B cell (primary cell): Measurements from ENCODE around the gene GPR143. TPM values are rescaled to one million over a fixed set of nuclear protein-coding genes. Genes with fewer than 3 reads are reported as not detected.

ENCODE experiments used
- ATAC-seq: fragments of 200-7000 bp; cut with Tn5 transposase; one replicate; pipeline ENCODE4 v1.10.0; 2021; ENCODE audit warnings: low read depth, mild to moderate bottlenecking, moderate number of reproducible peaks, moderate library complexity
- CTCF ChIA-PET: fragments of 350-600 bp; sonication (Branson Sonifier 250); formaldehyde crosslinking; loops from one replicate; lab custom pipeline; 2021; ENCODE audit warnings: antibody characterized with exemption, inconsistent platforms; lab: Charles Lee
- POLR2A ChIA-PET: fragments of 350-600 bp; sonication (Branson Sonifier 250); formaldehyde crosslinking; loops from one replicate; lab custom pipeline; 2021; ENCODE audit warnings: antibody characterized with exemption; lab: Charles Lee
- DNase-seq: peaks from one replicate; pipeline ENCODE4 v3.0.0; 2013
- H2AFZ ChIP-seq: 2 replicates; pipeline ENCODE4 v1.6.1; 2012; ENCODE audit warnings: mild to moderate bottlenecking, low read depth, low read length; ENCODE audit not compliant: insufficient read depth, poor library complexity, severe bottlenecking
- H3K27ac ChIP-seq, 2 donors: 1 replicate in 1 of 2; 2 replicates in 1 of 2; pipeline ENCODE4 v1.5.1; 2012 to 2013; ENCODE audit warnings: low read length in 2 of 2, mild to moderate bottlenecking in 2 of 2, moderate library complexity in 1 of 2
- H3K27me3 ChIP-seq, 4 experiments: fragments of 200-600 bp in 1 of 4; sonication (generic) in 1 of 4; replicated peaks in 1 of 4; 1 replicate in 2 of 4; 2 replicates in 2 of 4; pipeline versions ENCODE4 v1.6.1 to v1.7.0; 2013 to 2016; ENCODE audit warnings: low read length in 3 of 4, mild to moderate bottlenecking in 2 of 4, mixed read lengths in 1 of 4, moderate library complexity in 1 of 4; ENCODE audit not compliant: insufficient read depth in 4 of 4, control insufficient read depth in 3 of 4; ENCODE audit errors: control extremely low read depth in 1 of 4
- H3K36me3 ChIP-seq, 2 experiments: replicated peaks in 1 of 2; 1 replicate in 1 of 2; 2 replicates in 1 of 2; pipeline versions ENCODE4 v1.6.1 to v1.7.1; 2013; ENCODE audit warnings: low read length in 1 of 2; ENCODE audit not compliant: insufficient read depth in 2 of 2, control insufficient read depth in 1 of 2; ENCODE audit errors: control extremely low read depth in 1 of 2, extremely low read depth in 1 of 2
- H3K4me1 ChIP-seq, 2 donors: fragments of 200-600 bp in 1 of 2; sonication (generic) in 1 of 2; 1 replicate in 1 of 2; 2 replicates in 1 of 2; pipeline versions ENCODE4 v1.5.1 to v1.6.1; 2013 to 2017; ENCODE audit warnings: low read length in 2 of 2; ENCODE audit not compliant: control insufficient read depth in 2 of 2, insufficient read depth in 2 of 2
- H3K4me2 ChIP-seq: replicated peaks from 2 replicates; pipeline ENCODE3; 2012; ENCODE audit warnings: mild to moderate bottlenecking, low read depth, low read length; ENCODE audit not compliant: poor library complexity, severe bottlenecking
- H3K4me3 ChIP-seq, 5 experiments: fragments of 200-600 bp in 1 of 5; sonication (generic) in 1 of 5; 1 replicate in 3 of 5; 2 replicates in 2 of 5; pipeline versions ENCODE4 v1.5.1 to v1.7.0; 2011 to 2016; ENCODE audit warnings: low read length in 4 of 5, mild to moderate bottlenecking in 4 of 5, low read depth in 2 of 5, control low read depth in 1 of 5, moderate library complexity in 1 of 5; ENCODE audit not compliant: insufficient read depth in 1 of 5; ENCODE audit errors: control extremely low read depth in 1 of 5, extremely low read depth in 1 of 5
- H3K79me2 ChIP-seq: fragments of 200-600 bp; sonication (generic); one replicate; pipeline ENCODE4 v1.6.0; 2016; ENCODE audit warnings: low read length; ENCODE audit not compliant: control insufficient read depth, insufficient read depth
- H3K9ac ChIP-seq: fragments of 200-600 bp; sonication (generic); 2 replicates; pipeline ENCODE4 v1.6.1; 2017; ENCODE audit warnings: mild to moderate bottlenecking, low read length, moderate library complexity
- H3K9me3 ChIP-seq, 3 donors: one replicate each; pipeline versions ENCODE4 v1.6.1 to v1.7.1; 2013; ENCODE audit warnings: low read length in 2 of 3; ENCODE audit not compliant: control insufficient read depth in 2 of 3, insufficient read depth in 1 of 3; ENCODE audit errors: control extremely low read depth in 1 of 3
- H4K20me1 ChIP-seq: 2 replicates; pipeline ENCODE4 v1.6.0; 2012; ENCODE audit warnings: mild to moderate bottlenecking, low read length; ENCODE audit not compliant: insufficient read depth, control insufficient read depth, poor library complexity, severe bottlenecking
- H3K27ac Mint-ChIP-seq: one replicate; pipeline ENCODE4 v1.8.0; 2021; ENCODE audit warnings: mixed read lengths
- H3K27me3 Mint-ChIP-seq: one replicate; pipeline ENCODE4 v1.8.0; 2021; ENCODE audit warnings: mixed read lengths
- H3K4me1 Mint-ChIP-seq: one replicate; pipeline ENCODE4 v1.8.0; 2021; ENCODE audit warnings: mixed read lengths
- H3K4me3 Mint-ChIP-seq: one replicate; pipeline ENCODE4 v1.8.0; 2021; ENCODE audit warnings: mixed read lengths
- H3K9me3 Mint-ChIP-seq: one replicate; pipeline ENCODE4 v1.8.0; 2022; ENCODE audit warnings: mixed read lengths; ENCODE audit not compliant: insufficient read depth
- CTCF ChIP-seq: fragments of 200-600 bp; IDR thresholded peaks from one replicate; pipeline ENCODE4 v1.8.0; 2022; ENCODE audit warnings: antibody characterized with exemption, mild to moderate bottlenecking
- EZH2 ChIP-seq: IDR thresholded peaks from 2 replicates; pipeline ENCODE4 v1.6.1; 2012; ENCODE audit warnings: borderline replicate concordance, low read depth, mild to moderate bottlenecking, moderate library complexity, low read length; ENCODE audit not compliant: insufficient read depth, poor library complexity, severe bottlenecking
- WGBS: methylation state at CpG from one replicate; pipeline ENCODE4 v1.1.5; 2013; ENCODE audit warnings: missing lambda C conversion rate; ENCODE audit not compliant: insufficient coverage; 5-methylcytosine and 5-hydroxymethylcytosine counted together
- intact Hi-C: fragments of 100-400 bp; cut with micrococcal nuclease; formaldehyde crosslinking; loops from one replicate; pipeline ENCODE4 v1.10.0; 2022
- polyA plus RNA-seq: library from polyadenylated mRNA; depleted of rRNA; stranded (reverse); fragments of >200 nt; gene quantifications from 2 replicates; pipeline ENCODE4 v1.2.3, GENCODE V29; 2012
- total RNA-seq, 2 donors: library from RNA; stranded (reverse); fragments of 120-200 nt in 1 of 2; gene quantifications; 1 replicate in 1 of 2; 2 replicates in 1 of 2; pipeline versions ENCODE4 v1.2.3 to v1.2.4, GENCODE V29; 2013 to 2022

The GPR143 gene
- total and polyA plus RNA-seq, 2 donors (not counting 1 experiment from before 2014, with no cell fraction given) = not detected

GRCh38 chrX:9781941-9782340 is 16.3 kb upstream of the GPR143 start:
- no peak overlapping the region for H3K4me2 ChIP-seq
- WGBS = 89% methylated on average over 3 of the region's 7 CpGs
- DNase-seq (no peak), ATAC-seq (no peak)
- H3K27ac ChIP-seq = no peak overlapping the region
- no peaks in the 10 kb centered on the region for H3K36me3 ChIP-seq
- Mint-ChIP-seq H3K4me3 (no peak overlapping the region), H3K4me1 (no peaks in the 10 kb centered on the region), H3K27ac (no peak overlapping the region), H3K27me3 (peaks cover 9% of the 10 kb centered on the region), H3K9me3 (no peaks in the 10 kb centered on the region)
- no peak overlapping the region for H3K9ac ChIP-seq
- intact Hi-C loops = no loop called here
- peaks cover 0 to 9% (median under 1%) of the 10 kb centered on the region in 4 experiments for H3K27me3 ChIP-seq
- peaks cover 0 to 2% of the 10 kb centered on the region in 2 donors for H3K4me1 ChIP-seq
- POLR2A ChIA-PET = interaction anchor here (0.6 kb wide), 1 partner anchor 11 kb away, joined by 5 read pairs; no protein-coding TSS in a partner anchor
- CTCF ChIA-PET = no interaction called here
- H3K79me2 ChIP-seq = no peaks in the 10 kb centered on the region
- peaks cover 0 to 3% (median 0%) of the 10 kb centered on the region in 3 donors for H3K9me3 ChIP-seq
- no peak overlapping the region for H2AFZ ChIP-seq
- H4K20me1 ChIP-seq = no peaks in the 10 kb centered on the region
- H3K4me3 ChIP-seq = no peak overlapping the region
- no peak for TF ChIP-seq EZH2
- no peak for TF ChIP-seq CTCF

GRCh38 chrX:9775930-9776329 is 10.3 kb upstream of the GPR143 start:
- Histone ChIP-seq H3K4me3 (no peak overlapping the region), H3K79me2 (no peaks in the 10 kb centered on the region), H3K9ac (no peak overlapping the region), H3K4me1 (no peaks in the 10 kb centered on the region), H3K27ac (no peak overlapping the region), H3K36me3 (no peaks in the 10 kb centered on the region), H3K9me3 (no peaks in the 10 kb centered on the region), H2AFZ (no peak overlapping the region), H3K4me2 (no peak overlapping the region), H4K20me1 (no peaks in the 10 kb centered on the region), H3K27me3 (peaks cover 0 to 5% (median 0%) of the 10 kb centered on the region in 4 experiments)
- TF ChIP-seq EZH2 = no peak
- TF ChIP-seq CTCF = no peak
- Mint-ChIP-seq H3K27me3 (peaks cover 7% of the 10 kb centered on the region), H3K27ac (no peak overlapping the region), H3K4me3 (no peak overlapping the region), H3K9me3 (no peaks in the 10 kb centered on the region), H3K4me1 (no peaks in the 10 kb centered on the region)
- ATAC-seq = no peak
- no peak for DNase-seq
- ChIA-PET CTCF (no interaction called here), POLR2A (no interaction called here)
- intact Hi-C loops = no loop called here
- 0% methylated on average over 3 of the region's 8 CpGs for WGBS
